Panc1 (cell line): Measurements from ENCODE around the gene TMED10. TPM values are rescaled to one million over a fixed set of nuclear protein-coding genes. Genes with fewer than 3 reads are reported as not detected.
"Not testable (repeated sequence)": the region's sequence is repeated elsewhere in the genome, so short reads cannot be mapped to it uniquely, and the experiment has no call there.

Source experiments
- ATAC-seq: fragments of 200-7000 bp; cut with Tn5 transposase; 2 replicates; pipeline ENCODE4 v1.9.1; 2020; ENCODE audit warnings: mild to moderate bottlenecking, moderate library complexity
- BruUV-seq: library from RNA; stranded (reverse); fragments of 400-500 nt; replicated peaks from 2 replicates; lab custom pipeline; 2021; lab: Mats Ljungman, UMichigan
- CTCF ChIA-PET: fragments of 300-600 bp; sonication (Branson Sonifier 250); formaldehyde crosslinking; loops from one replicate; lab custom pipeline; 2022; ENCODE audit warnings: antibody characterized with exemption; lab: Charles Lee
- POLR2A ChIA-PET: fragments of 300-600 bp; sonication (Branson Sonifier 250); formaldehyde crosslinking; loops from one replicate; lab custom pipeline; 2022; ENCODE audit warnings: antibody characterized with exemption; lab: Charles Lee
- DNase-seq: peaks from one replicate; pipeline ENCODE4 v3.0.0-alpha.2; 2010; ENCODE audit warnings: low read depth, low spot score
- H3K27ac ChIP-seq: 2 replicates; pipeline ENCODE4 v1.5.1; 2011; ENCODE audit warnings: mild to moderate bottlenecking, low read length, inconsistent platforms
- H3K27me3 ChIP-seq: fragments of 200-500 bp; sonication (Bioruptor generic); 2 replicates; pipeline ENCODE4 v1.6.0; 2014; ENCODE audit warnings: low read length, inconsistent platforms; ENCODE audit not compliant: control insufficient read depth, insufficient read depth
- H3K36me3 ChIP-seq: fragments of 200-500 bp; sonication (Bioruptor generic); 2 replicates; pipeline ENCODE4 v1.5.1; 2014; ENCODE audit warnings: inconsistent platforms, mild to moderate bottlenecking, low read length, moderate library complexity; ENCODE audit not compliant: control insufficient read depth, insufficient read depth
- H3K4me1 ChIP-seq: 2 replicates; pipeline ENCODE4 v1.5.1; 2011; ENCODE audit warnings: inconsistent platforms, mild to moderate bottlenecking, low read length, moderate library complexity; ENCODE audit not compliant: control insufficient read depth, insufficient read depth
- H3K4me3 ChIP-seq, 2 experiments: 2 replicates each; pipeline ENCODE4 v1.5.1; 2011 to 2012; ENCODE audit warnings: low read depth in 2 of 2, low read length in 2 of 2, mild to moderate bottlenecking in 2 of 2, inconsistent platforms in 1 of 2, moderate library complexity in 1 of 2
- H3K9me3 ChIP-seq: fragments of 200-500 bp; sonication (Bioruptor generic); 2 replicates; pipeline ENCODE4 v1.5.1; 2014; ENCODE audit warnings: low read depth, mild to moderate bottlenecking, inconsistent platforms, low read length, moderate library complexity; ENCODE audit not compliant: control insufficient read depth, insufficient read depth
- POLR2AphosphoS5 ChIP-seq: IDR thresholded peaks from 2 replicates; pipeline ENCODE4 v1.6.1; 2012; ENCODE audit warnings: mild to moderate bottlenecking, low read depth, low read length, moderate library complexity
- TCF7L2 ChIP-seq: IDR thresholded peaks from 2 replicates; pipeline ENCODE4 v1.6.1; 2011; ENCODE audit warnings: mild to moderate bottlenecking, low read depth, low read length, inconsistent platforms
- in situ Hi-C: cut with HindIII; loops from 2 replicates; pipeline ENCODE4 v1.10.0; 2016; ENCODE audit warnings: low sequenced_read_pairs, low pct_unique_long_range_greater_than_20kb
- intact Hi-C: fragments of 100-400 bp; cut with micrococcal nuclease; formaldehyde crosslinking; loops from one replicate; pipeline ENCODE4 v1.10.0; 2022; ENCODE audit not compliant: unreplicated experiment
- total RNA-seq: library from RNA; stranded (reverse); gene quantifications from one replicate; pipeline ENCODE4 v1.2.1, GENCODE V29; 2021; ENCODE audit not compliant: unreplicated experiment
- TF ChIP-seq, protein P1 (sequence below): fragments of 450-650 bp; IDR thresholded peaks from 2 replicates; pipeline ENCODE4 v1.5.1; 2017; ENCODE audit warnings: mild to moderate bottlenecking
- TF ChIP-seq, protein P2 (sequence below), 2 experiments: IDR thresholded peaks; 2 replicates each; pipeline ENCODE4 v1.6.1; 2011 to 2012; ENCODE audit warnings: low read depth in 2 of 2, control low read depth in 1 of 2, low read length in 1 of 2, mild to moderate bottlenecking in 1 of 2, moderate library complexity in 1 of 2; ENCODE audit not compliant: insufficient read depth in 1 of 2

Gene TMED10
- total RNA-seq, 1 experiment from 2014 or later: 183 TPM

DNA sequence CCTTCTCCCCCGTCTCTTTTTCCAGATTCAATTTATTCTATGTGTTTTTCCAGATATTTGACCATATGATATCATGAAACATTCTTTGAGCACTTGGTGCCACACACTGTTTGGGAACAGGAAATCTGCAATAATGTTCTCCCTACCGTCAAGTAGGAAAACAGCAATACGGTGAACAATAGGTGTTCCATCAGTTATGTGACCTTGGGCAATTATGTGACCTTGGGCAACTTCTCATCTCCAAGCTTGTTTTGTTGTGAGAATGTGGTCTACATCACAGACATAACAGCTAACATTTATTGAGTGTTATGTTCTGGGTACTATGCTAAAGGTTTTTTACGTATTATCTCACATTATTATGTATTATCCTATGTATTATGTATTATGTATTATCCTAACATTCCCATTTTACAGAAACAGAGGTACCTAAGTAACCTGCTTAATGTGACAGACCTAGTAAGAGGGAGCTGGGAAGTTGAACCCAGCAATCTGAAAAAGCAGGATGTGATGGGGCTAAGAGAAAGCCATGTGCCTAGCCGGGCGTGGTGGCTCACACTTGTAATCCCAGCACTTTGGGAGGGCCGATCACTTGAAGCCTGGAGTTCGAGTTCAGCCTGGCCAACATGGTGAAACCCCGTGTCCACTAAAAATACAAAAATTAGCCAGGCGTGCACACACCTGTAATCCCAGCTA is 48.4 kb downstream of the TMED10 start:
- TF ChIP-seq POLR2AphosphoS5 (no peak), TCF7L2 (no peak)
- TF ChIP-seq, protein P1, sequence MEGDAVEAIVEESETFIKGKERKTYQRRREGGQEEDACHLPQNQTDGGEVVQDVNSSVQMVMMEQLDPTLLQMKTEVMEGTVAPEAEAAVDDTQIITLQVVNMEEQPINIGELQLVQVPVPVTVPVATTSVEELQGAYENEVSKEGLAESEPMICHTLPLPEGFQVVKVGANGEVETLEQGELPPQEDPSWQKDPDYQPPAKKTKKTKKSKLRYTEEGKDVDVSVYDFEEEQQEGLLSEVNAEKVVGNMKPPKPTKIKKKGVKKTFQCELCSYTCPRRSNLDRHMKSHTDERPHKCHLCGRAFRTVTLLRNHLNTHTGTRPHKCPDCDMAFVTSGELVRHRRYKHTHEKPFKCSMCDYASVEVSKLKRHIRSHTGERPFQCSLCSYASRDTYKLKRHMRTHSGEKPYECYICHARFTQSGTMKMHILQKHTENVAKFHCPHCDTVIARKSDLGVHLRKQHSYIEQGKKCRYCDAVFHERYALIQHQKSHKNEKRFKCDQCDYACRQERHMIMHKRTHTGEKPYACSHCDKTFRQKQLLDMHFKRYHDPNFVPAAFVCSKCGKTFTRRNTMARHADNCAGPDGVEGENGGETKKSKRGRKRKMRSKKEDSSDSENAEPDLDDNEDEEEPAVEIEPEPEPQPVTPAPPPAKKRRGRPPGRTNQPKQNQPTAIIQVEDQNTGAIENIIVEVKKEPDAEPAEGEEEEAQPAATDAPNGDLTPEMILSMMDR: no peak
- TF ChIP-seq, protein P2, sequence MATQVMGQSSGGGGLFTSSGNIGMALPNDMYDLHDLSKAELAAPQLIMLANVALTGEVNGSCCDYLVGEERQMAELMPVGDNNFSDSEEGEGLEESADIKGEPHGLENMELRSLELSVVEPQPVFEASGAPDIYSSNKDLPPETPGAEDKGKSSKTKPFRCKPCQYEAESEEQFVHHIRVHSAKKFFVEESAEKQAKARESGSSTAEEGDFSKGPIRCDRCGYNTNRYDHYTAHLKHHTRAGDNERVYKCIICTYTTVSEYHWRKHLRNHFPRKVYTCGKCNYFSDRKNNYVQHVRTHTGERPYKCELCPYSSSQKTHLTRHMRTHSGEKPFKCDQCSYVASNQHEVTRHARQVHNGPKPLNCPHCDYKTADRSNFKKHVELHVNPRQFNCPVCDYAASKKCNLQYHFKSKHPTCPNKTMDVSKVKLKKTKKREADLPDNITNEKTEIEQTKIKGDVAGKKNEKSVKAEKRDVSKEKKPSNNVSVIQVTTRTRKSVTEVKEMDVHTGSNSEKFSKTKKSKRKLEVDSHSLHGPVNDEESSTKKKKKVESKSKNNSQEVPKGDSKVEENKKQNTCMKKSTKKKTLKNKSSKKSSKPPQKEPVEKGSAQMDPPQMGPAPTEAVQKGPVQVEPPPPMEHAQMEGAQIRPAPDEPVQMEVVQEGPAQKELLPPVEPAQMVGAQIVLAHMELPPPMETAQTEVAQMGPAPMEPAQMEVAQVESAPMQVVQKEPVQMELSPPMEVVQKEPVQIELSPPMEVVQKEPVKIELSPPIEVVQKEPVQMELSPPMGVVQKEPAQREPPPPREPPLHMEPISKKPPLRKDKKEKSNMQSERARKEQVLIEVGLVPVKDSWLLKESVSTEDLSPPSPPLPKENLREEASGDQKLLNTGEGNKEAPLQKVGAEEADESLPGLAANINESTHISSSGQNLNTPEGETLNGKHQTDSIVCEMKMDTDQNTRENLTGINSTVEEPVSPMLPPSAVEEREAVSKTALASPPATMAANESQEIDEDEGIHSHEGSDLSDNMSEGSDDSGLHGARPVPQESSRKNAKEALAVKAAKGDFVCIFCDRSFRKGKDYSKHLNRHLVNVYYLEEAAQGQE (IDR thresholded peaks at IDR 0.05; ENCODE audit: insufficient read depth in 1 of 2, low read depth in 2 of 2, low read length in 1 of 2): no peak
- no peak overlapping the region for H3K27ac ChIP-seq
- peaks cover 22% of the 10 kb centered on the region; the same call in 1 of the 2 replicates for H3K4me1 ChIP-seq
- intact Hi-C loops: no loop called here
- peak overlapping the region in 1 of 2 experiments; percentile 67; a peak in 2 of 4 replicates for H3K4me3 ChIP-seq
- ChIA-PET POLR2A (interaction anchor here (1.1 kb wide), 1 partner anchor 155 kb away, joined by 3 read pairs; no protein-coding TSS in a partner anchor), CTCF (no interaction called here)
- H3K9me3 ChIP-seq: no peaks in the 10 kb centered on the region
- ATAC-seq: no peak
- BruUV-seq: no TSS peak
- in situ Hi-C loops: no loop called here
- DNase-seq: no peak
- H3K36me3 ChIP-seq: peaks cover 11% of the 10 kb centered on the region; the same call in 1 of the 2 replicates
- H3K27me3 ChIP-seq: no peaks in the 10 kb centered on the region

DNA sequence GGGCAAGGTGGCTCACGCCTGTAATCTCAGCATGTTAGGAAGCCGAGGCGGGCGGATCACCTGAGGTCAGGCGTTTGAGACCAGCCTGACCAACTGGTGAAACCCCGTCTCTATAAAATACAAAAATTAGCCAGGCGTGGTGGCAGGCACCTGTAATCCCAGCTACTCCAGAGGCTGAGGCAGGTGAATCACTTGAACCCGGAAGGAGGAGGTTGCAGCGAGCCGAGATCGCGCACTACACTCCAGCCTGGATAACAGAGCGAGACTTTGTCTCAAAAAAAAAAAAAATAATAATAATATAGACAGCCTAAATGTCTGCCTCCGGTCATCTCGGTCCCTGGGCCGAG is 49.0 kb downstream of the TMED10 start:
- BruUV-seq: TSS peak; percentile 83
- H3K9me3 ChIP-seq, POLR2A ChIA-PET, ATAC-seq, DNase-seq, in situ Hi-C loops, H3K27me3 ChIP-seq, intact Hi-C loops, CTCF ChIA-PET: not testable (repeated sequence)
- Histone ChIP-seq H3K27ac (peak overlapping the region; percentile 89), H3K4me1 (peaks cover 22% of the 10 kb centered on the region; the same call in 1 of the 2 replicates), H3K4me3 (peak overlapping the region; percentile 67 to 71), H3K36me3 (peaks cover 11% of the 10 kb centered on the region; the same call in 1 of the 2 replicates)

DNA sequence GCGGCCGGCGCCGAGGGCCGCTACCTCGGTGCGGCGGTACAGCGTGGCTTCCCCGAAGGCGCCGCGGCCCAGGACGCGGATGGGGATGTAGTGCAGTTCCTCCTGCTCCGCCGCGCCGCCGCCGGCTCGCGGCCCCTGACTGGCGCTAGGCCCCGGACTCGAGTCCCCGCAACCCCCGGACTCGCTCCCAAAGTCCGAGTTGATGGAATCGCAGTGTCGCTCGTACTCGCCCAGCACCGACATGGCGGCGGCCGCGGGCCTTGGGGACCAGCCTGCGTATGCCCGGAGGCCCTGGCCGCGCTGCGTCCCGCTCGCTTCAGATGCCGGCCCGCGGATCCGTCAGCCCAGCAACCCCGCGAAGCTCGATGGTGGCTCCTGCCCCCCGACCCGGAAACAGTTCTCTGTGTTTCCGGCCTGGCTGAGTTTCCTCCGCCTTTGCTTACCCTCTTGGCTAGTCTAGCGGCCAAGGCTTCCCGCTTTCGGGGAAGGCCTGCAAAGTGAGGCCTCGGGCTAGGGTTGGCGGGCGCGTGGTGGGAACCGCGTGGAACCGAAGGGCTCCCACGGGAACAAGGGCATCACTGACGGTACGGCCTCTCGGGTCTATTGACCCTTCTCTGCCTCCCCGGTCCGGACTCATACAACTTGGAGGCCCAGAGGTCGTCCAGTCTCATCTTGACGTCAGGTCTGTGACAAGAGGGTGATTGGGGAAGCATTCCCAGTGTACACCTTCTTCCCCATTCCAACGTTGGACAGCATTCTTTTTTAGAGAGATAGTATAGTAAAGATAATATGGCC is 49.5 kb downstream of the TMED10 start, which contains the start of gene NEK9:
Gene NEK9 (minus strand): TSS at position 370 of the 795 bp plus-strand sequence. CDS start 127 bp downstream, at position 243.
- TF ChIP-seq TCF7L2: no peak
- peak; percentile 73 for TF ChIP-seq POLR2AphosphoS5
- TF ChIP-seq, protein P1: no peak
- peak within 1 kb of the TSS; percentile 89 for H3K27ac ChIP-seq
- peaks cover 11% of the 10 kb centered on the region; the same call in 1 of the 2 replicates for H3K36me3 ChIP-seq
- ATAC-seq: peak; percentile 97
- BruUV-seq: no TSS peak
- DNase-seq: no peak
- H3K9me3 ChIP-seq: no peaks in the 10 kb centered on the region
- ChIA-PET POLR2A (interaction anchor here (1.4 kb wide), 1 partner anchor 166 kb away, joined by 3 read pairs; no protein-coding TSS in a partner anchor), CTCF (no interaction called here)
- no peaks in the 10 kb centered on the region for H3K27me3 ChIP-seq
- intact Hi-C loops (no loop called here), in situ Hi-C loops (no loop called here)
- peak within 1 kb of the TSS; percentile 67 to 71 for H3K4me3 ChIP-seq
- peaks cover 22% of the 10 kb centered on the region; the same call in 1 of the 2 replicates for H3K4me1 ChIP-seq
